K562 (cell line): ENCODE data around the gene FASN. TPM values are rescaled to one million over a fixed set of nuclear protein-coding genes. Genes with fewer than 3 reads are reported as not detected.
A peak's percentile ranks its signal among the peaks of the same experiment; 100 is the strongest.

Experiments used
- AFF4 ChIP-seq: sonication (generic); formaldehyde crosslinking; IDR thresholded peaks from 2 replicates; pipeline ENCODE4 v1.8.0; 2023; ENCODE audit warnings: mild to moderate bottlenecking, missing genetic modification reagents
- ARID4B ChIP-seq: sonication (generic); formaldehyde crosslinking; IDR thresholded peaks from 2 replicates; pipeline ENCODE4 v1.8.0; 2022; ENCODE audit warnings: mild to moderate bottlenecking, missing genetic modification reagents
- CREM ChIP-seq: IDR thresholded peaks from 2 replicates; pipeline ENCODE4 v1.6.1; 2014; ENCODE audit warnings: antibody characterized with exemption, low read depth
- ILK ChIP-seq: fragments of 450-650 bp; IDR thresholded peaks from 2 replicates; pipeline ENCODE4 v1.6.1; 2016; ENCODE audit warnings: missing genetic modification characterization, low read depth, mild to moderate bottlenecking, missing compliant biosample characterization, moderate library complexity, borderline replicate concordance
- KDM5B ChIP-seq: fragments of 200-600 bp; sonication (generic); IDR thresholded peaks from 2 replicates; pipeline ENCODE4 v1.6.1; 2012; ENCODE audit warnings: low read depth, mild to moderate bottlenecking, moderate library complexity, low read length, control low read depth, inconsistent platforms; ENCODE audit not compliant: insufficient replicate concordance
- NONO ChIP-seq, 2 experiments: fragments of 200-400 bp in 1 of 2; fragments of 450-650 bp in 1 of 2; formaldehyde crosslinking in 1 of 2; IDR thresholded peaks; 2 replicates each; pipeline ENCODE4 v1.6.1; 2017; ENCODE audit warnings: low read depth in 2 of 2, mild to moderate bottlenecking in 2 of 2, moderate library complexity in 2 of 2, low read length in 1 of 2
- ZBTB12 ChIP-seq: fragments of 250-450 bp; sonication (Bioruptor Pico); IDR thresholded peaks from 2 replicates; pipeline ENCODE4 v1.4.0; 2020
- ZBTB33 ChIP-seq: sonication (generic); formaldehyde crosslinking; IDR thresholded peaks from 2 replicates; pipeline ENCODE4 v1.8.1; 2023; ENCODE audit warnings: mild to moderate bottlenecking, missing genetic modification reagents
- ZNF592 ChIP-seq: fragments of 450-650 bp; IDR thresholded peaks from 2 replicates; pipeline ENCODE4 v1.6.1; 2017; ENCODE audit warnings: antibody characterized with exemption, mild to moderate bottlenecking
- polyA plus RNA-seq, 8 experiments: library from polyadenylated mRNA; depleted of rRNA in 4 of 8; stranded (reverse) in 5 of 8; unstranded in 3 of 8; fragments of >200 nt; fragmentation: Nextera tagmentation in 2 of 8; fragmentation: Illumina TruSeq in 1 of 8; extraction: Ambion mirVana in 2 of 8; extraction: Trizol in 1 of 8; gene quantifications; 2 replicates each; pipeline versions ENCODE4 v1.2.1 to v1.2.3, GENCODE V29; 2011 to 2014; ENCODE audit warnings: inconsistent platforms in 1 of 8, missing spikeins in 1 of 8
- total RNA-seq, 7 experiments: library from RNA; depleted of rRNA in 6 of 7; stranded (reverse); fragments of >200 nt in 6 of 7; fragmentation: Illumina TruSeq in 2 of 7; extraction: Trizol in 2 of 7; gene quantifications; 2 replicates each; pipeline versions ENCODE4 v1.2.1 to v1.2.3, GENCODE V29; 2011 to 2021; ENCODE audit warnings: low replicate concordance in 1 of 7

The FASN gene
- total and polyA plus RNA-seq, 9 of the 15 experiments (the other 6 are each of a cell fraction or from before 2014, with no cell fraction given) = 0.15 to 663 (median 49.9) TPM

- TF ChIP-seq ARID4B = peak; percentile 30; the same call in 1 of the 2 replicates
- TF ChIP-seq KDM5B = peak; percentile 41
- peak; percentile 42 for TF ChIP-seq ZNF592
- TF ChIP-seq ZBTB12 = no peak
- peak; percentile 64 for TF ChIP-seq AFF4 (CRISPR knock-in tag)
- no peak for TF ChIP-seq CREM
- TF ChIP-seq NONO (IDR thresholded peaks at IDR 0.05; ENCODE audit: low read depth in 2 of 2, low read length in 1 of 2) = peak in 1 of 2 experiments; percentile 65; a peak in 1 of 4 replicates
- TF ChIP-seq ZBTB33 (CRISPR knock-in tag) = 0 out of 2 replicates have a peak, but pooled peaks have one; percentile 14
- no peak for TF ChIP-seq ILK (tag)
Observed at GRCh38 chr17:82097184-82097918, 685 bp downstream of the FASN start (continued).
